CD4-positive, alpha-beta T cell treated with Interleukin-6 at 100 ng/mL for 8 hours (primary cell): Measurements from ENCODE around the gene PLCH2.

ENCODE experiments used
- DNase-seq: peaks from one replicate; pipeline ENCODE4 v3.0.0-alpha.2; 2020; ENCODE audit warnings: mixed read lengths, low spot score

The PLCH2 gene

GRCh38 chr1:2460996-2461751 lies 14.9 kb upstream of the PLCH2 start:
- DNase-seq = no peak

- DNase-seq = no peak
Measured at GRCh38 chr1:2462819-2463218, 13.3 kb upstream of the PLCH2 start.

DNA sequence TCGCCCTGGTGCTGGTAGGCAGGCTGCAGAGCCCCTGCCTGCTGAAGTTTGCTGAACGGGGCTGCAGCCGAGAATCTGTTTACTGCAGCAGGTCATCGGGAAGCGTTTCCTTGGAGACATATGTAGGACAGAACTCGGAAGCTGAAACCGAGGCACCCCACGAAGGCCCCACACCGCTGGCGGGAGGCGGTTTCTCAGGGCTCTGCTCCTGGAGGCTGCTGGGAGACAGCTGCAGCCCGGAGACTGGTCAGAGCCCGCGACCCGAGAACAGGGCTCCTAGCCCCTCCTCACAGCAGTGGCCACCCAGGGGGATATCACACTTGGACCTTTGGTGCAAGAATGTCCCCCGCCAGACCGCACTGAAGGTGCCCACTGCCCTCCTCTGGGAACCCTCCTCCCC lies 12.7 kb upstream of the PLCH2 start:
- no peak for DNase-seq

- no peak for DNase-seq
Measured at GRCh38 chr1:2465371-2466269, 10.5 kb upstream of the PLCH2 start.

GRCh38 chr1:2466270-2466665 lies 9.8 kb upstream of the PLCH2 start:
- no peak for DNase-seq

DNA sequence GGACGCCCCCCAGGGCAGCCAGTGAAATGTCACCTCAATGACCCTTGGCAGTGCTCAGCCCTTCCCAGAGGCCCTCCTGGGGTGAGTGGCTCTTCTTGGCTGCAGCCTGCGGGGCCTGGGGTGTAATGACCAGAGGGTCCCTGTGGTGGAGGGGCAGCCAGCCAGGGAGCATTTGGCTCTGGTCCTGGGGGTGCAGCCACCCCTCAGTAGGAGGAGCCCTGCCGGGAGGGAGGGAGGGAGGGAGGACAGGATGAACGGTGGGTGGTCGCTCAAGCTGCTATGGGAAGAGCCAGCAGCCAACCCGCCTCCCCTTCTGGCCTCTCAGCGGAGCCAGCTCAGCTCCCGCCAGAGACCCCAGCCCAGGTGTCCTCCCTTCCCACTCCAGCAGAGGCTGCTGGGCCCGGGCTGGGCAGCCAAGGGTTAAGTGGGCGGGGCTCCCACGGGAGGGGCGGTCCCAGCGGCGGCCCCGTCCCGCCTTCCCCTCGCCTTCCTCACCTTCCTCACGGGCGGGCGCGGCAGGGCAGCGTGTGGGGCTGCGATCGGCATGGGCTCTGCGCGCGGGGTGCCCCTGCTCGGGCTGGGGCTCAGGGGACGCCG lies 9.0 kb upstream of the PLCH2 start:
- no peak for DNase-seq

DNA sequence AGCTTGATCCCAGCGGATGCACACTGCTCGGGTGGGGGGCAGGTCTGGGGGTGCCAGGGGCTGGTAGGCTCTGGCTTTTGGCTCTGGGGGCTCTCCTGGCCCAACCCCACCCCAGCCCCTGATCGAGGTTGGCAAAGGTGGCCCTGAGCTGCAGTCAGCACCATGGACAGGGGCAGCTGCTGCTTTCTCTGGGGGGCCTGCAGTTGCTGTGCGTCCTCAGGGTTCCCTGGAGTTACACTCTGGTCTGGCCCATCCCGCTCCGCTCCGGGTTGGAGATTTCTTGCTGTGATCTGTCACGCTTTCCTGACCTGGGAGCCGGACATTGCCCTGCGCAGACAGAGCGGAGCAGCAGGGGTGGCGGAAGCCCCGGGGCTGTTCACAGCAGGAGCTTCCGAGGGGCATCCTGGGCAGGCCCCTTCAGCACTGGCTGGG lies 8.0 kb upstream of the PLCH2 start:
- DNase-seq = no peak

DNA sequence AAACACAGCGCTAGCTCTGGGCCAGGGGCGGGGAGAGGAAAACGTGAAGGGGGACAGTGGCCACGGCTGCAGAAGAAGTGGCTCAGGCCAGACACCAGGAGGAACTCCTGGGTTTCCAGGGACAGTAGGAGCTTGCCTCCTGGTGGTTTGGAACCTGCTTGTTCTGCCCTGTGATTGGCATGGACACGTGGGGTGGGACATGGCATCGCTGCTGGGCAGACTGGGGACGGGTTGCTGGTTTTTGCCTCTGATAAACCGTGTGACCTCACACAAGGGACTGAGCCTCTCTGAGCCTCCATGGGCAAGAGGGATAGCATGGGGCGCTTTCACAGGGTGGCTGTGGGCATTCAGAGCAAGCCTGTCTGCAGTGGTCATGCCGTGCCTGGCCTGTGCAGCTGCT lies 7.5 kb upstream of the PLCH2 start:
- no peak for DNase-seq

- DNase-seq = no peak
Measured at GRCh38 chr1:2469103-2469940, 6.8 kb upstream of the PLCH2 start.

DNA sequence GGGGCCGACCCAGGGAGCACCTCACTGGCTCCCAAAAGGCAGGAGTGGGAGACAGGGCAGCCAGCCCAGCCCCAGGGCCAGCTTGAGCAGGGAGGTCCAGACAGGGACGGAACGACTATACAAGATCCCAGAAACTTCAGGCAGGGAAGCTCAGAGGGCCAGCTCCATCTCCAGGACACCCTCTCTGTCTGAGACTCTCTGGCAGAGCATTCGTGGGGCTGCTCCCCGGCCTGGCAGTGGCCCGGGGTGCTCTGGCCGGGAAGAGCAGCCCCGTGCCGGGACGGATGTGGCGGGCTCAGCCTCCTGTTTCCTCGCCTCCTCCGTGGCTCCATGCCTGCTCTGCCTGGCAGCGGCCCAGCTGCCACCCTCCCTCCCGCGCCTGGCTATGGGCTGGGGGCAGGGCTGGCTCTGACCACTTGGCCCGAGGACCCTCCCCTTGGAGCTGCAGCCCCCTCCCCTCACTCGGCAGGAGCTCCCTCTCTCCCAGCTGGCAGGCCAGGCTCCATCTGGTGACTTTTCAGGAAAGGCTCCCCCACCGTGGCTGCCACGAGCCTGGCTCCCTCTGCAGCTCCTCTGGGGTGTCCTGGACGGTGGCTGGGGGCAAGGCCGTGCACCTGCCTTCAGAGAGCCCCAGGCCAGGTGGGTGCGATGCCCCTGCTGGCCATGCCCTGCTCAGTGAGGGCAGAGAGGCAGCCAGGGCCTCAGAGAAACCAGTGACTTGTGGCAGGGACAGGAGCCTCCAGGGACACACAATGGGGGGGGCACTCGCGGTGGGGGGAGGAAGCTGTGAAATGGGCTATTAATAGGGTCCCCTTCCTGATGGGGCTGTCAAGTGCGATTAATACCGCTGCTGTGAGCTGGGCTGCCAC lies 5.6 kb upstream of the PLCH2 start:
- no peak for DNase-seq

DNA sequence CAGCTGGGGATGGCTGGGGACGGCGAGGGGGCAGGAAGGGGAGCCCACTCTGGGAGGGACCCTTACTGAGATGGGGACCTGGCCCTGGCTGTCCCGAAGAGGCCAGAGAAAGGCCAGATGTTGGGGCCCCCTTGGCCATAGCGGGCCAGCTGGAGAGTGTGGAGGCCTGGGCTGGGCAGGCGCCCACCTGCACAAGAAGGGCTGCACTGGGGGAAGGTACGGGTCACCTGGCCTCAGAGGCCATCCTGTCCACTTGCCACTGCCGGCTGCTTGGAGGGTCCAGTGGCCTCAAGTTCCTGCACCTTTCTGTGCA lies 5.0 kb upstream of the PLCH2 start:
- DNase-seq = no peak

- no peak for DNase-seq
Measured at GRCh38 chr1:2471587-2472001, 4.5 kb upstream of the PLCH2 start.

DNA sequence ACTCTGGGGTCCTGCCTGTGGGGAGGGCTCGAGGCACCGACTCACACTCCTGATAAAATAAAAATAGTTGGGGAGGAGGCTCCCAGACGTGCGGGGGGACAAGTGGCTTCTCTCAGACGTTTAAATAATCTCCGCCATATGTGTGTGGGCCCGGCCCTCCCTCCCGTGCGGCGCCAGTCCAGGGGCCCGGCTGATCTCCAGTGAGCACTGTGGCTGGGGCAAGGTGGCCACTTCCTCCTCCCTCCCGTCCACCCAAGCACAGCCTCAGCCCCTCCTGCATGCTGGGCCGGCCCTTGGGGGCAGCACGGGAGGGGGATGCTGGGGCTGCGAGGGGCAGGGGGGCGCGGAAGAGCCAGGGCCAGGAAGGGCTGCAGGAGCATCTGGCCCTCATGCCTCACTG lies 4.0 kb upstream of the PLCH2 start:
- no peak for DNase-seq

DNA sequence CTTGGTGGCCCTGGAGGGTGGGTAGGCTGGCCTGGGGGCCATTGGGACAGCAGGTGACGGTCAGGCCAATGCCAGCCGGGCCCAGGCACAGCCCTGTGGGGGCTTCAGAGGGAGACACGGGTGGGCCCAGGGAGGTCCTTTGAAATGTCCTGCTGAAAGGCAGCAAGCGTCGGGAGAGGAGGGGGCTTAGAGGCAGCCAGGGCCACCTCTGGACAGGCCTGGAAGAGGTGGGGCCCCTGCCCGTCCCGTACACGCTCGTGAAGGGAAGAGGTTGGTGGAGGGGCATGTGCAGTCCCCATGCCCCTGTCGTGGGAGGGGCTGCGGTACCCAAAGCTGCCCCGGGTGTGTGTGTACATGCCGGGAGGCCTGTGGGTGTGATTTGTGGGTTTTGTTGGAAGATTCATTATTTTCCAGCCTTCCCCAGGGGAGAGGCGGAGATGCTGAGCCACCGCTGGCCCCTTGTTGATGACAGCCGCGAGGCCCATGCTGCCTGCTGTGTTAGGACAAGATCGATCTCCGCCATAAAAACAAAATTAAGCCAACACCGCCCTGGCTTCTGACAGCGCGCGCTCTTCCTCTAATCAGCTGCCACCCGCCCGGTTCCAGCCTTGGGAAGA lies 3.4 kb upstream of the PLCH2 start:
- DNase-seq = no peak

DNA sequence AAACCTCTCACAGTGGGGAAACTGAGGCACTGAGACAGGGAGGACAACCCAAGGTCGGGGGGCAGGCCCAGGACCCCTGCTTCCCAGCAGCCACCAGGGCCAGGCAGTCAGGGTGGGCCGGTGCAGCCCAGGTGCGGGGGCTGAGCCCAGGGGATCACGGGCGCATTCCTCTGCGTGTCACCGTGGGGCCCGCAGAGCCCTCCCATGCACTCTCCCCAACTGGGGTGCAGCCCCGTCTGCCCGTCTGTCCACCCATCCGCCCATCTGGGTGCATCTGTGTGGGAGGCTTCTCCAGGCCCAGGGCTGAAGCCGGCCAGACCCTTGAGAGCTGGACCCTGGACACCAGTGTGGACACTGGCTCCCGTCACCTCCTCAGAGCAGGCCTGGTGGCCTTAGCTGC lies 2.9 kb upstream of the PLCH2 start:
- no peak for DNase-seq

- DNase-seq = no peak
Measured at GRCh38 chr1:2474104-2474844, 1.8 kb upstream of the PLCH2 start.

DNA sequence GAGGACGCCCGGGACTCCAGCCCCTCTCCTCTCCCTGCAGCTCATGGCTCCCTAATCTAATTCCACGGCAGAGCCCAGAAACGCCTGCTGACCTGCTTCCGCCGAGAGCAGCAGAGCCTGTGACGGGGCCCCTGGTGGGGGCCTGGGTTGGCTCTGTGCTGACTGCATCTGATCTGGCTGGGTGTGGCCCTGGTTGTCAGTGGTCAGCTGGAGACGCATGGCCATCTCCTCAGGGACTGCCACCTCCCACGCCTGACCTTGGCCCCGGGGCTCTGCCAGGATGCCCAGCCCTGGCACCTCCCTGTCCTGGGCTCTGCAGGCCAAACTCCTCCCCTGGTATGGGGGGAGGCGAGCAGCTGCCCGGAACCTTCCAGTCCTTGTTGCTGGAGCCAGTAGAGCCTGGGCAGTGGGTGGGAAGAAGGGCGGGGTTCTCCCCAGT lies 1.1 kb upstream of the PLCH2 start:
- no peak for DNase-seq

- no peak for DNase-seq
Measured at GRCh38 chr1:2475571-2475970, 518 bp upstream of the PLCH2 start.

- DNase-seq = no peak
Measured at GRCh38 chr1:2477309-2477708, 1.2 kb downstream of the PLCH2 start.
